HCT116 (cell line): ENCODE results near the gene CNTN2.

Experiments
- CEBPB ChIP-seq: IDR thresholded peaks from 2 replicates; pipeline ENCODE4 v1.6.1; 2012; ENCODE audit warnings: low read depth
- CTCF ChIP-seq, 3 experiments: fragments of 200-600 bp in 1 of 3; sonication (generic) in 1 of 3; IDR thresholded peaks in 2 of 3; conservative IDR thresholded peaks in 1 of 3; 2 replicates each; pipeline ENCODE4 v1.5.1; 2012 to 2017; ENCODE audit warnings: low read depth in 2 of 3, low read length in 2 of 3, antibody characterized with exemption in 1 of 3, borderline replicate concordance in 1 of 3, control low read depth in 1 of 3, mild to moderate bottlenecking in 1 of 3, mixed read lengths in 1 of 3, mixed run types in 1 of 3, moderate library complexity in 1 of 3; ENCODE audit not compliant: insufficient read depth in 1 of 3
- EZH2 ChIP-seq: fragments of 200-600 bp; sonication (generic); IDR thresholded peaks from 2 replicates; pipeline ENCODE4 v1.6.1; 2017; ENCODE audit warnings: antibody characterized with exemption, mixed run types
- POLR2AphosphoS5 ChIP-seq: IDR thresholded peaks from 2 replicates; pipeline ENCODE4 v1.6.1; 2011; ENCODE audit warnings: mild to moderate bottlenecking, low read depth, low read length, moderate library complexity
- RAD21 ChIP-seq: IDR thresholded peaks from 2 replicates; pipeline ENCODE4 v1.6.1; 2012; ENCODE audit warnings: low read depth, mild to moderate bottlenecking
- ZBTB33 ChIP-seq: IDR thresholded peaks from 2 replicates; pipeline ENCODE4 v1.6.1; 2011; ENCODE audit warnings: mild to moderate bottlenecking, low read length, moderate library complexity; ENCODE audit not compliant: insufficient replicate concordance; ENCODE audit errors: extremely low read depth

- TF ChIP-seq CEBPB = no peak
- no peak for TF ChIP-seq ZBTB33
- no peak for TF ChIP-seq EZH2
- TF ChIP-seq RAD21 = no peak
- TF ChIP-seq POLR2AphosphoS5 = no peak
- no peak for TF ChIP-seq CTCF (IDR thresholded peaks at IDR 0.05 in 2 of 3, conservative IDR thresholded peaks at IDR 0.05 in 1 of 3; ENCODE audit: borderline replicate concordance in 1 of 3, insufficient read depth in 1 of 3, low read depth in 2 of 3, low read length in 2 of 3)
Observed at GRCh38 chr1:205060746-205061145, 17.7 kb downstream of the CNTN2 start.
